ENCODE data around the gene DHPS.

GRCh38 chr19:12638611-12639182, 43.0 kb downstream of the DHPS start:
- TF ChIP-seq CTCF (IDR thresholded peaks at IDR 0.05) (no peak), EP300 (IDR thresholded peaks at IDR 0.05; ENCODE audit: low read depth) (no peak)

All from transverse colon (tissue), 3 donors.